Neuronal stem cell (in vitro differentiated cells): ENCODE data around the gene DHRS13.
A peak's percentile ranks its signal among the peaks of the same experiment; 100 is the strongest.
"Not testable (repeated sequence)": the region's sequence is repeated elsewhere in the genome, so short reads cannot be mapped to it uniquely, and the experiment has no call there.

Source experiments
- DNase-seq: peaks from one replicate; pipeline ENCODE4 v3.0.0-alpha.2; 2013; ENCODE audit warnings: low spot score
- H2AFZ ChIP-seq: one replicate; pipeline ENCODE4 v1.6.1; 2013; ENCODE audit warnings: mild to moderate bottlenecking, low read length, inconsistent platforms
- H2AK5ac ChIP-seq: 2 replicates; pipeline ENCODE4 v1.6.1; 2013; ENCODE audit warnings: low read depth, mild to moderate bottlenecking, inconsistent platforms, low read length, moderate library complexity, mixed read lengths
- H2BK120ac ChIP-seq: 2 replicates; pipeline ENCODE4 v1.6.1; 2013; ENCODE audit warnings: low read depth, mild to moderate bottlenecking, inconsistent platforms, low read length, moderate library complexity, mixed read lengths
- H2BK12ac ChIP-seq: one replicate; pipeline ENCODE4 v1.6.1; 2013; ENCODE audit warnings: low read length, inconsistent platforms
- H2BK15ac ChIP-seq: 2 replicates; pipeline ENCODE4 v1.6.1; 2013; ENCODE audit warnings: mild to moderate bottlenecking, low read length, inconsistent platforms, mixed read lengths
- H2BK5ac ChIP-seq: one replicate; pipeline ENCODE4 v1.6.1; 2013; ENCODE audit warnings: inconsistent platforms, mild to moderate bottlenecking, low read length, moderate library complexity
- H3K14ac ChIP-seq: one replicate; pipeline ENCODE4 v1.6.1; 2013; ENCODE audit warnings: low read length, inconsistent platforms
- H3K18ac ChIP-seq: 2 replicates; pipeline ENCODE4 v1.6.1; 2013; ENCODE audit warnings: low read length, inconsistent platforms
- H3K23ac ChIP-seq: 2 replicates; pipeline ENCODE4 v1.6.1; 2013; ENCODE audit warnings: low read depth, mild to moderate bottlenecking, mixed read lengths, low read length, inconsistent platforms; ENCODE audit not compliant: poor library complexity
- H3K27ac ChIP-seq: replicated peaks from 3 replicates; pipeline ENCODE4 v1.5.1; 2013; ENCODE audit warnings: low read length, inconsistent platforms
- H3K27me3 ChIP-seq, 3 experiments: 2 replicates each; pipeline ENCODE4 v1.6.1; 2013; ENCODE audit warnings: low read length in 3 of 3, mild to moderate bottlenecking in 2 of 3, inconsistent platforms in 1 of 3, low read depth in 1 of 3, mixed read lengths in 1 of 3, moderate library complexity in 1 of 3; ENCODE audit not compliant: control insufficient read depth in 3 of 3, insufficient read depth in 3 of 3
- H3K36me3 ChIP-seq, 2 donors: replicated peaks in 1 of 2; 2 replicates each; pipeline ENCODE4 v1.6.1; 2013; ENCODE audit warnings: low read length in 2 of 2; ENCODE audit not compliant: control insufficient read depth in 2 of 2, insufficient read depth in 2 of 2
- H3K4ac ChIP-seq: 2 replicates; pipeline ENCODE4 v1.6.1; 2013; ENCODE audit warnings: inconsistent platforms, mild to moderate bottlenecking, low read length, moderate library complexity
- H3K4me1 ChIP-seq, 2 donors: 1 replicate in 1 of 2; 2 replicates in 1 of 2; pipeline ENCODE4 v1.6.1; 2013; ENCODE audit warnings: low read length in 2 of 2, low read depth in 1 of 2; ENCODE audit not compliant: control insufficient read depth in 2 of 2, insufficient read depth in 1 of 2
- H3K4me2 ChIP-seq: one replicate; pipeline ENCODE4 v1.6.1; 2013; ENCODE audit warnings: mild to moderate bottlenecking, low read length, inconsistent platforms; ENCODE audit not compliant: insufficient read depth, poor library complexity, severe bottlenecking
- H3K4me3 ChIP-seq, 2 donors: 2 replicates each; pipeline ENCODE4 v1.5.1; 2013; ENCODE audit warnings: low read length in 2 of 2, mild to moderate bottlenecking in 2 of 2, inconsistent platforms in 1 of 2, moderate library complexity in 1 of 2
- H3K79me1 ChIP-seq: one replicate; pipeline ENCODE4 v1.6.1; 2013; ENCODE audit warnings: low read depth, mild to moderate bottlenecking, inconsistent platforms, low read length, moderate library complexity
- H3K9ac ChIP-seq: one replicate; pipeline ENCODE4 v1.6.1; 2013; ENCODE audit warnings: mild to moderate bottlenecking, low read depth, low read length, inconsistent platforms; ENCODE audit not compliant: poor library complexity
- H3K9me3 ChIP-seq, 2 donors: replicated peaks in 1 of 2; 2 replicates each; pipeline versions ENCODE3 to v1.6.1; 2013; ENCODE audit warnings: low read length in 2 of 2, mild to moderate bottlenecking in 2 of 2, inconsistent platforms in 1 of 2, low read depth in 1 of 2, mixed read lengths in 1 of 2, moderate library complexity in 1 of 2; ENCODE audit not compliant: control insufficient read depth in 2 of 2, insufficient read depth in 1 of 2
- H4K8ac ChIP-seq: one replicate; pipeline ENCODE4 v1.6.1; 2013; ENCODE audit warnings: low read depth, mild to moderate bottlenecking, inconsistent platforms, low read length, moderate library complexity
- H4K91ac ChIP-seq: one replicate; pipeline ENCODE4 v1.6.1; 2013; ENCODE audit warnings: low read length, low read depth, mild to moderate bottlenecking, inconsistent platforms; ENCODE audit not compliant: poor library complexity
- WGBS, 2 donors: extraction: QIAGEN DNeasy Blood & Tissue Kit; methylation state at CpG; one replicate each; pipeline ENCODE4 v1.1.7; 2013; ENCODE audit warnings: missing lambda C conversion rate in 2 of 2, mixed read lengths in 1 of 2; ENCODE audit not compliant: insufficient read length in 2 of 2, insufficient replicate concordance in 1 of 2; ENCODE audit errors: extremely low coverage in 2 of 2; 5-methylcytosine and 5-hydroxymethylcytosine counted together

Gene DHRS13

GRCh38 chr17:28879886-28880571 lies 22.9 kb downstream of the DHRS13 start:
- H3K14ac ChIP-seq, result no peak overlapping the region
- no peak overlapping the region for H2AFZ ChIP-seq
- no peak overlapping the region for H2BK12ac ChIP-seq
- no peak overlapping the region for H2BK120ac ChIP-seq
- no peak overlapping the region for H3K27ac ChIP-seq
- H3K27me3 ChIP-seq, result no peaks in the 10 kb centered on the region
- H2AK5ac ChIP-seq, result no peak overlapping the region
- H3K36me3 ChIP-seq, result peaks cover 47 to 71% of the 10 kb centered on the region in 2 donors
- H3K79me1 ChIP-seq, result no peaks in the 10 kb centered on the region
- no peak overlapping the region for H2BK5ac ChIP-seq
- no peak overlapping the region for H3K4me2 ChIP-seq
- no peaks in the 10 kb centered on the region for H3K4me1 ChIP-seq
- H3K9ac ChIP-seq, result no peak overlapping the region
- H3K4ac ChIP-seq, result no peak overlapping the region
- no CpG with 5 or more reads among the region's 9 CpGs for WGBS, 2 donors
- H3K4me3 ChIP-seq, result peak overlapping the region in 1 of 2 donors; percentile 26
- H3K18ac ChIP-seq, result no peak overlapping the region
- no peak overlapping the region for H4K91ac ChIP-seq
- no peak overlapping the region for H4K8ac ChIP-seq
- peak overlapping the region; percentile 68 for H3K23ac ChIP-seq
- no peak for DNase-seq
- no peaks in the 10 kb centered on the region for H3K9me3 ChIP-seq
- no peak overlapping the region for H2BK15ac ChIP-seq

- Histone ChIP-seq H2BK15ac (no peak overlapping the region), H2BK12ac (no peak overlapping the region), H3K79me1 (no peaks in the 10 kb centered on the region), H2BK120ac (no peak overlapping the region), H3K18ac (no peak overlapping the region), H3K9me3 (no peaks in the 10 kb centered on the region), H4K91ac (no peak overlapping the region), H3K4me2 (no peak overlapping the region), H3K9ac (no peak overlapping the region), H2BK5ac (peak overlapping the region; percentile 26), H4K8ac (no peak overlapping the region), H3K4me3 (no peak overlapping the region), H3K14ac (no peak overlapping the region), H3K27ac (no peak overlapping the region), H3K36me3 (peaks cover 41 to 61% of the 10 kb centered on the region in 2 donors), H3K27me3 (no peaks in the 10 kb centered on the region), H2AK5ac (no peak overlapping the region), H3K4ac (no peak overlapping the region), H2AFZ (no peak overlapping the region), H3K23ac (no peak overlapping the region), H3K4me1 (no peaks in the 10 kb centered on the region)
- DNase-seq, result no peak
- no CpG with 5 or more reads among the region's 4 CpGs for WGBS, 2 donors
Measured at GRCh38 chr17:28878981-28879380, 23.9 kb downstream of the DHRS13 start.

- DNase-seq, result no peak
- Histone ChIP-seq H2AK5ac (no peak overlapping the region), H3K36me3 (peaks cover 40 to 54% of the 10 kb centered on the region in 2 donors), H2BK5ac (no peak overlapping the region), H2BK120ac (no peak overlapping the region), H3K18ac (no peak overlapping the region), H3K27ac (no peak overlapping the region), H3K14ac (no peak overlapping the region), H2AFZ (no peak overlapping the region), H2BK15ac (no peak overlapping the region), H3K4me2 (no peak overlapping the region), H3K9me3 (no peaks in the 10 kb centered on the region), H2BK12ac (no peak overlapping the region), H4K8ac (no peak overlapping the region), H3K4me1 (no peaks in the 10 kb centered on the region), H4K91ac (no peak overlapping the region), H3K9ac (no peak overlapping the region), H3K27me3 (no peaks in the 10 kb centered on the region), H3K4ac (no peak overlapping the region), H3K4me3 (no peak overlapping the region), H3K79me1 (no peaks in the 10 kb centered on the region), H3K23ac (no peak overlapping the region)
- WGBS, 2 donors, result no CpG with 5 or more reads among the region's 2 CpGs
Measured at GRCh38 chr17:28878158-28878910, 24.5 kb downstream of the DHRS13 start.

GRCh38 chr17:28877150-28877711 lies 25.6 kb downstream of the DHRS13 start:
- peaks cover 31 to 43% of the 10 kb centered on the region in 2 donors for H3K36me3 ChIP-seq
- not testable (repeated sequence) for H2BK120ac ChIP-seq, H3K27ac ChIP-seq, H2BK15ac ChIP-seq, H3K14ac ChIP-seq, H3K9ac ChIP-seq, H2AFZ ChIP-seq, H3K4me3 ChIP-seq, H3K4ac ChIP-seq, H3K23ac ChIP-seq, H3K9me3 ChIP-seq, H3K27me3 ChIP-seq, H2AK5ac ChIP-seq, DNase-seq, H4K91ac ChIP-seq, H3K4me1 ChIP-seq, H4K8ac ChIP-seq, H2BK12ac ChIP-seq, H3K4me2 ChIP-seq, H2BK5ac ChIP-seq, H3K79me1 ChIP-seq, H3K18ac ChIP-seq
- WGBS, 2 donors, result no CpG with 5 or more reads among the region's 6 CpGs
